GM12875 (cell line): ENCODE results near the gene KIF21B.

Experiments used
- H3K4me3 ChIP-seq: one replicate; pipeline ENCODE4 v1.5.1; 2011; ENCODE audit warnings: low read depth, low read length, control low read depth
- CTCF ChIP-seq: IDR thresholded peaks from 2 replicates; pipeline ENCODE4 v1.5.1; 2011; ENCODE audit warnings: low read depth, mild to moderate bottlenecking, control low read depth, inconsistent platforms, low read length, moderate library complexity, borderline replicate concordance; ENCODE audit not compliant: insufficient read depth

Gene KIF21B

GRCh38 chr1:201024625-201024998 lies 1.1 kb upstream of the KIF21B start:
- H3K4me3 ChIP-seq, result no peak overlapping the region
- no peak for TF ChIP-seq CTCF

GRCh38 chr1:201023920-201024624 lies 558 bp upstream of the KIF21B start:
- TF ChIP-seq CTCF, result no peak
- H3K4me3 ChIP-seq, result peak overlapping the region; percentile 38

GRCh38 chr1:201022820-201023516 lies 546 bp downstream of the KIF21B start:
- H3K4me3 ChIP-seq, result peak overlapping the region; percentile 62
- TF ChIP-seq CTCF, result peak; percentile 12; the same call in 1 of the 2 replicates

DNA sequence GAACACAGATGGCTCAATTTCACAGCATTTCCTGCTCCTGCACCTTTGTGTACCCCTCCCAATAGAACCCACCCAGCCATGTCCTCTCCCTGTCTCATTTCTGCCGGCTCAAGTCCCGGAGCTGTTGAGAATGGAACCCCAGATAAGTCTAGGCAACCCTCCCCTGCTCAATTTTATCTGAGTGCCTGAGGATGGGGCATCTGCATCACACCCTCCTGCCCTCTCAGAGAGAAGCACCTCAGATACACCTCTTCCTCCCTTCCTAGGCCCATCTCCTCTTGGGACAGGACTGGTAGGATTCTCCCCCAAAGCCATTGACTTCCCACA lies 1.1 kb downstream of the KIF21B start:
- H3K4me3 ChIP-seq, result peak overlapping the region; percentile 62
- TF ChIP-seq CTCF, result no peak

DNA sequence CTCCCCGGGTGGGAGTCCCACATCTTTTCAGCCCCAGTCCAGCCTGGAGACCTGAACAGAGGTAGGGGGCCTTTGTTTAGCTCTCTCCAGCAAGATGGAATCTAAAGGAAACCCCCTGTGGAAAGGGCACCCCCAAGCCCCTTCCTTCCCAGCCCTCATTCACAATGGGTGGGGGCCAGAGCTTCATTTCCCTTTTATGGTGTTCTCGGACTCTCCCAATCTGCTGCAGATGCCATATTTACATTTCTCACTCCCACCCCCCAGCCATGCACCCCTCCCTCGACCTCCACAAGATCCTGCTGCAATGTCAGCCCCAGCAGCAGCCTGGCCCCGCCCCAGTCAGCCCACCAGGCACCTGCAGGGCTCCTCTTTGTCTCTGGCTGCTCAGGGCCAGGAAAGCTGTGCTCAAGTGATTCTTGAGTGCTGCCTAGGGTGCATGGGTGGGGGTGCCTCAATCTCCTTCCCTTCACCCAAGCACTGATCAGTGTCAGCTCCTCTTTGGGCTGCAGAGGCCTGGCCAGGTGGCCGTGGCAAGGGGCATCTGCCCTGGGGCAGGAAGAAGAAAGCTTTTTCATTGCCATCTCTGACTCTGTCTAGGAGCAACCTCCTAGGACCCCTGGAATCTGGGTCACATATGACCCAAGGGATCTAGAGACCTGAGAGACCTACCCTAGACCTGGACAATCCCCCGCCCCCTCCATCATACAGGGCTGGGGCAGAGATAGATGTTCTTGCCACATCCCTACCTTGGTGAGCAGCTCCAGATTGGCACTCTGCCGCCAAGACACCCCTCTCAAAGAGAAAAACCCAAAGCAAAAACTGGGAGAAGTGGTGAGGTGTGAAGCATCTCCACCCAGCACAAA lies 1.7 kb downstream of the KIF21B start:
- peak overlapping the region; percentile 62 for H3K4me3 ChIP-seq
- TF ChIP-seq CTCF, result no peak

- H3K4me3 ChIP-seq, result peak overlapping the region; percentile 62
- TF ChIP-seq CTCF, result peak; percentile 52
Measured at GRCh38 chr1:201020721-201021629, 2.5 kb downstream of the KIF21B start.
